ENCODE measurements around the gene SNAP29.
A peak's percentile ranks its signal among the peaks of the same experiment; 100 is the strongest.
"Not testable (repeated sequence)": the region's sequence is repeated elsewhere in the genome, so short reads cannot be mapped to it uniquely, and the experiment has no call there.

SNAP29 gene

GRCh38 chr22:20916916-20917810 is 58.4 kb downstream of the SNAP29 start, which contains the start of gene CRKL:
CRKL (plus strand) TSS chr22:20917407; CDS start chr22:20917935, 528 bp downstream.
- Mint-ChIP-seq H3K36me3 (peaks cover 7% of the 10 kb centered on the region), H3K9me3 (ENCODE audit: low read depth) (no peaks in the 10 kb centered on the region), H3K27me3 (no peaks in the 10 kb centered on the region), H3K4me1 (ENCODE audit: low read depth) (peaks cover 28% of the 10 kb centered on the region), H3K27ac (peak within 1 kb of the TSS; percentile 92), H3K4me3 (peak within 1 kb of the TSS; percentile 96)

GRCh38 chr22:20918663-20919218 is 59.9 kb downstream of the SNAP29 start:
- Mint-ChIP-seq H3K27me3 (no peaks in the 10 kb centered on the region), H3K27ac (peak overlapping the region; percentile 92), H3K9me3 (ENCODE audit: low read depth) (no peaks in the 10 kb centered on the region), H3K4me3 (peak overlapping the region; percentile 96), H3K36me3 (peaks cover 7% of the 10 kb centered on the region), H3K4me1 (ENCODE audit: low read depth) (peaks cover 34% of the 10 kb centered on the region)

DNA sequence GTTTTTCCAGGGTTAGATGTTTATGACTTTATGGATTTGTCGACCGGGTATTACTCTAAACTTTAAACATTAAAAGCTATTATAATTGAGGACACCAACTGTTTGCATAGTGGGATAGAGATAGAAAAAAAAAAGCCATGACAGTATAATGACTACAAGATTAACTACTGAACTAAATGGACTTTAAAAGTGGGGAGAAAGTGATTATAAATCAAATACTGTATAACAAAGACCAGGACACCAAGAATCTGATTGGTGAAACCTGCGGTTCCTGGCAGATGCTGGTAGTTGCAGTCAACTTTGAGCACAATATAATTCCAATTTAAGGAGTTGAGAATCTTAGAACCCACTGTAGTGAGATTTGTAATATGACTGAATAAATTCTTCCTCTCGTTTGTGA is 60.9 kb downstream of the SNAP29 start:
- no peaks in the 10 kb centered on the region for H3K27me3 Mint-ChIP-seq
- H3K4me3 Mint-ChIP-seq: peak overlapping the region; percentile 96
- peaks cover 7% of the 10 kb centered on the region for H3K36me3 Mint-ChIP-seq
- peaks cover 41% of the 10 kb centered on the region for H3K4me1 Mint-ChIP-seq (ENCODE audit: low read depth)
- H3K9me3 Mint-ChIP-seq (ENCODE audit: low read depth): no peaks in the 10 kb centered on the region
- no peak overlapping the region for H3K27ac Mint-ChIP-seq

GRCh38 chr22:20920881-20921203 is 62.0 kb downstream of the SNAP29 start:
- no peaks in the 10 kb centered on the region for H3K27me3 Mint-ChIP-seq
- peak overlapping the region; percentile 69 for H3K27ac Mint-ChIP-seq
- H3K4me3 Mint-ChIP-seq: peak overlapping the region; percentile 96
- H3K9me3 Mint-ChIP-seq (ENCODE audit: low read depth): no peaks in the 10 kb centered on the region
- peaks cover 7% of the 10 kb centered on the region for H3K36me3 Mint-ChIP-seq
- H3K4me1 Mint-ChIP-seq (ENCODE audit: low read depth): peaks cover 50% of the 10 kb centered on the region

- Mint-ChIP-seq H3K4me3 (peak overlapping the region; percentile 60), H3K27me3 (no peaks in the 10 kb centered on the region), H3K4me1 (ENCODE audit: low read depth) (peaks cover 55% of the 10 kb centered on the region), H3K27ac (peak overlapping the region; percentile 50), H3K9me3 (ENCODE audit: low read depth) (no peaks in the 10 kb centered on the region), H3K36me3 (peaks cover 7% of the 10 kb centered on the region)
Observed at GRCh38 chr22:20922141-20922751, 63.4 kb downstream of the SNAP29 start.

GRCh38 chr22:20926243-20926642 is 67.4 kb downstream of the SNAP29 start:
- H3K36me3 Mint-ChIP-seq: peaks cover 4% of the 10 kb centered on the region
- peak overlapping the region; percentile 59 for H3K4me3 Mint-ChIP-seq
- peaks cover 60% of the 10 kb centered on the region for H3K4me1 Mint-ChIP-seq (ENCODE audit: low read depth)
- H3K27me3 Mint-ChIP-seq: no peaks in the 10 kb centered on the region
- no peaks in the 10 kb centered on the region for H3K9me3 Mint-ChIP-seq (ENCODE audit: low read depth)
- peak overlapping the region; percentile 76 for H3K27ac Mint-ChIP-seq

DNA sequence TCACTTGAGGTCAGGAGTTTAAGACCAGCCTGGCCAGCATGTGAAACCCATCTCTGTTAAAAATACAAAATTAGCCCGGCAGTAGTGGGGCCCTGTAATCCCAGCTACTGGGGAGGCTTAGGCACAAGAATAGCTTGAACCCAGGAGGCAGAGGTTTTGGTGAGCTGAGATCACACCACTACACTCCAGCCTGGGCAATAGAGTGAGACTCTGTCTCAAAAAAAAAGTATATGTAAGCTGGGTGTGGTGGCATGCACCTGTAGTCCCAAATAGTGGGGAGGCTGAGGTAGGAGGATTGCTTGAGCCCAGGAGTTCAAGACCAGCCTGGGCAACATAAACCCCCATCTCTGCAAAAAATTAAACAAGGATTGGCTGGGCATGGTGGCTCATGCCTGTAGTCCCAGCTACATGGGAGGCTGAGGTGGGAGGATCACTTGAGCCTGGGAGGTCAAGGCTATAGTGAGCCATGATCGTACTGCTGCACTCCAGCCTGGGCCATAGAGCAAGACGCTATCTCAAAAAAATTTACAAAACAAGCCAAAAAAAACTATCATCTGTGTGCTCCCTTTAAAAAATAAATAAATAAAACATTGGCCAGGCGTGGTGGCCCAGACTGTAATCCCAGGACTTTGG is 69.2 kb downstream of the SNAP29 start:
- no peaks in the 10 kb centered on the region for H3K9me3 Mint-ChIP-seq (ENCODE audit: low read depth)
- no peaks in the 10 kb centered on the region for H3K27me3 Mint-ChIP-seq
- peaks cover 4% of the 10 kb centered on the region for H3K36me3 Mint-ChIP-seq
- no peak overlapping the region for H3K4me3 Mint-ChIP-seq
- H3K27ac Mint-ChIP-seq: no peak overlapping the region
- H3K4me1 Mint-ChIP-seq (ENCODE audit: low read depth): peaks cover 58% of the 10 kb centered on the region

GRCh38 chr22:20928573-20928967 is 69.8 kb downstream of the SNAP29 start:
- Mint-ChIP-seq H3K4me3 (no peak overlapping the region), H3K36me3 (peaks cover 4% of the 10 kb centered on the region), H3K27ac (no peak overlapping the region), H3K4me1 (ENCODE audit: low read depth) (peaks cover 61% of the 10 kb centered on the region), H3K9me3 (ENCODE audit: low read depth) (no peaks in the 10 kb centered on the region), H3K27me3 (no peaks in the 10 kb centered on the region)

GRCh38 chr22:20930004-20930403 is 71.2 kb downstream of the SNAP29 start:
- Mint-ChIP-seq H3K4me3 (peak overlapping the region; percentile 6), H3K4me1 (ENCODE audit: low read depth) (peaks cover 62% of the 10 kb centered on the region), H3K27me3 (no peaks in the 10 kb centered on the region), H3K27ac (peak overlapping the region; percentile 24), H3K36me3 (peaks cover 4% of the 10 kb centered on the region), H3K9me3 (ENCODE audit: low read depth) (no peaks in the 10 kb centered on the region)

DNA sequence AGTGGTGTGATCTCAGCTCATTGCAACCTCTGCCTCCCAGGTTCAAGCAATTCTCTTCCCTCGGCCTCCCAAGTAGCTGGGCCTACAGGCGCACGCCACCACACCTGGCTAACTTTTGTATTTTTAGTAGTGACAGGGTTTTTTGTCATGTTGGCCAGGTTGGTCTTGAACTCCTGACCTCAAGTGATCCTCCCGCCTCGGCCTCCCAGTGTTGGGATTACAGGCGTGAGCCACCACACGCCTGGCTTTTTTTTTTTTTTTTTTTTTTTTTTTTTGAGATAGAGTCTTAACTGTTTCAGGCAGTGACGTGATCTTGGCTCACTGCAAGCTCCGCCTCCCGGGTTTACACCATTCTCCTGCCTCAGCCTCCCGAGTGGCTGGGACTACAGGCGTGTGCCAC is 71.6 kb downstream of the SNAP29 start:
- peaks cover 62% of the 10 kb centered on the region for H3K4me1 Mint-ChIP-seq (ENCODE audit: low read depth)
- H3K27ac Mint-ChIP-seq; H3K27me3 Mint-ChIP-seq; H3K36me3 Mint-ChIP-seq; H3K4me3 Mint-ChIP-seq; H3K9me3 Mint-ChIP-seq (ENCODE audit: low read depth): not testable (repeated sequence)

DNA sequence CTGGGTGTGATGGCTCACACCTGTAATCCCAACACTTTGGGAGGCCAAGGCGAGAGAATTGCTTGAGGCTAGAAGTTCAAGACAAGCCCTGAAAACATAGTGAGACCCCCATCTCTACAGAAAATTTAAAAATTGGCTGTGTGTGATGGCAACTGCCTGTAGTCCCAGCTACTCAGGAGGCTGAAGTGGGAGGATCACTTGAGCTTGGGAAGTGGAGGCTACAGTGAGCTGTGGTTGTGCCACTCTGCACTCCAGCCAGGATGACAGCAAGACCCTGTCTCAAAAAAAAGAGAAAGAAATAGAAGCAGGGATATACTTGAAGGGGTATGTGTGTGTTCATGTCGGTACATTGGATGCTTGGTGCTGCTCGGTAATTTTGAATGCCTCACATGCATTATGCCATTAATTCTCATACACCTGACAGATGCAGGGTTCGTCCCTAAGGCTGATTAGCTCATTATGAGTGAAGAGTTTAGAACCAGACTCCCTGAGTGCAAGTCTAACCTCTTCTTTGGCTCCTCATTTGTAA is 72.4 kb downstream of the SNAP29 start:
- no peaks in the 10 kb centered on the region for H3K27me3 Mint-ChIP-seq
- peaks cover 60% of the 10 kb centered on the region for H3K4me1 Mint-ChIP-seq (ENCODE audit: low read depth)
- H3K27ac Mint-ChIP-seq: no peak overlapping the region
- peaks cover 4% of the 10 kb centered on the region for H3K36me3 Mint-ChIP-seq
- H3K4me3 Mint-ChIP-seq: no peak overlapping the region
- H3K9me3 Mint-ChIP-seq (ENCODE audit: low read depth): no peaks in the 10 kb centered on the region

DNA sequence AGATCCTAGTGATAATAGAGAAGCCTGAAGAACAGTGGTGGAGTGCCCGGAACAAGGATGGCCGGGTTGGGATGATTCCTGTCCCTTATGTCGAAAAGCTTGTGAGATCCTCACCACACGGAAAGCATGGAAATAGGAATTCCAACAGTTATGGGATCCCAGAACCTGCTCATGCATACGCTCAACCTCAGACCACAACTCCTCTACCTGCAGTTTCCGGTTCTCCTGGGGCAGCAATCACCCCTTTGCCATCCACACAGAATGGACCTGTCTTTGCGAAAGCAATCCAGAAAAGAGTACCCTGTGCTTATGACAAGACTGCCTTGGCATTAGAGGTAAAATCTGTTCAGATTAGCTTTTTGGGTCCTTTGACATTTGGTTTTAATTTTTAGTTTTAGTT is 75.1 kb downstream of the SNAP29 start:
- Mint-ChIP-seq H3K4me3 (no peak overlapping the region), H3K27ac (no peak overlapping the region), H3K4me1 (ENCODE audit: low read depth) (peaks cover 76% of the 10 kb centered on the region), H3K27me3 (no peaks in the 10 kb centered on the region), H3K36me3 (peaks cover 6% of the 10 kb centered on the region), H3K9me3 (ENCODE audit: low read depth) (no peaks in the 10 kb centered on the region)

- H3K4me1 Mint-ChIP-seq (ENCODE audit: low read depth): peaks cover 77% of the 10 kb centered on the region
- H3K4me3 Mint-ChIP-seq; H3K27ac Mint-ChIP-seq; H3K27me3 Mint-ChIP-seq; H3K36me3 Mint-ChIP-seq; H3K9me3 Mint-ChIP-seq (ENCODE audit: low read depth): not testable (repeated sequence)
Observed at GRCh38 chr22:20935049-20935448, 76.2 kb downstream of the SNAP29 start.

GRCh38 chr22:20935780-20936539 is 77.2 kb downstream of the SNAP29 start:
- Mint-ChIP-seq H3K4me1 (ENCODE audit: low read depth) (peaks cover 79% of the 10 kb centered on the region), H3K4me3 (peak overlapping the region; percentile 52), H3K27ac (peak overlapping the region; percentile 23)
- not testable (repeated sequence) for H3K9me3 Mint-ChIP-seq (ENCODE audit: low read depth); H3K27me3 Mint-ChIP-seq; H3K36me3 Mint-ChIP-seq
